Right renal pelvis (tissue), 4 donors: Measurements from ENCODE around the gene CLEC19A. TPM values are rescaled to one million over a fixed set of nuclear protein-coding genes. Genes with fewer than 3 reads are reported as not detected.

Experiments used
- DNase-seq, 4 donors: peaks; one replicate each; pipeline ENCODE4 v3.0.0-alpha.2; 2013; ENCODE audit warnings: low read depth in 4 of 4, low spot score in 3 of 4, missing footprints in 1 of 4
- polyA plus RNA-seq, 4 donors: library from polyadenylated mRNA; unstranded; fragments of 120-200 nt; gene quantifications; one replicate each; pipeline ENCODE4 v1.2.1, GENCODE V29; 2013; ENCODE audit not compliant: insufficient read length in 4 of 4

The CLEC19A gene
- polyA plus RNA-seq, 4 donors, result 0.04 TPM; not detected in 3

- DNase-seq, result no peak
Observed at GRCh38 chr16:19283637-19284036, 1.9 kb upstream of the CLEC19A start.

- no peak for DNase-seq
Observed at GRCh38 chr16:19284207-19284606, 1.3 kb upstream of the CLEC19A start.

- no peak for DNase-seq
Observed at GRCh38 chr16:19286827-19287226, 1.3 kb downstream of the CLEC19A start.

GRCh38 chr16:19287241-19287640 is 1.7 kb downstream of the CLEC19A start:
- no peak for DNase-seq

DNA sequence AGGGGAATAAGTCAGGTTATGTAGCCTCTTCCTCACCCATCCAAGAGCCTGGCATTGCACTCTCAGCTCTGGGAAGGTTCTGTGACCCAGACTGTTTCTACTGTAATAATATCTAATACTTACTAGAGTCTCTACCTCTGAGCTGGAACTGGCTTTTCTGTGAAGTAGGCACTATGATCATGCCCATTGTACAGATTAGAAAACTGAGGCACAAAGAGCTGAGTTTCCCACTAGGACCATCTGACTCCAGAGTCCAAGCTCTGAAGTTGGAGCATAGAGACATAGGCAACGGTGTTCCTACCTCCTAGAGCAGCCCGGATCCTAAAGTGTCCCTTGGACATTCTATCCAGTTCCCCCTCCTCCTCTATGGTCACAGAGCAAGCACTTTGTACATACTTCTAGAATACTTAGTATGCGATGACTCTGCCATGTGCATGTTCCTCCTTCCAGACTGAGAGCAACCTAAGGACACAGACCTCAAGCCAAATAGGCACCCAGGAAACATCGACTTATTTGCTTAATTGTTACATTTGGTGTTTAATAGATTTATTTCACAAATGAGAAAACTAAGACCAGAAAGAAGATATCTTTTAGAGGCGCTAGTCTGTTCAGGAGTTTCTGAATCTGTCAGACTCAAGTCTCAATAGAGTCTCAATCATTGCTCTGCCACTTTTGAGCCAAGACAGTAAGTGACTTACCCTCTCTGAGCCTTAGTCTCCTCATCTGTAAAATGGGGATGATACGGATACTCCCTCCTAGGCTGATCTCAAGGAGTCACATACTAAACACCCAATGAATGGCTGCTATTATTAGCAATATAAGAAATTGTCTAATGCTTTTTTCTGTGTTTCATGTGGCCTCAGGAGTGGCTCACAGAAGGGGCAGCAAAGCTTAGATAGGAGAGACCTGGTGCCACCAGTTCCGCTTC is 3.6 kb downstream of the CLEC19A start:
- DNase-seq, result no peak

DNA sequence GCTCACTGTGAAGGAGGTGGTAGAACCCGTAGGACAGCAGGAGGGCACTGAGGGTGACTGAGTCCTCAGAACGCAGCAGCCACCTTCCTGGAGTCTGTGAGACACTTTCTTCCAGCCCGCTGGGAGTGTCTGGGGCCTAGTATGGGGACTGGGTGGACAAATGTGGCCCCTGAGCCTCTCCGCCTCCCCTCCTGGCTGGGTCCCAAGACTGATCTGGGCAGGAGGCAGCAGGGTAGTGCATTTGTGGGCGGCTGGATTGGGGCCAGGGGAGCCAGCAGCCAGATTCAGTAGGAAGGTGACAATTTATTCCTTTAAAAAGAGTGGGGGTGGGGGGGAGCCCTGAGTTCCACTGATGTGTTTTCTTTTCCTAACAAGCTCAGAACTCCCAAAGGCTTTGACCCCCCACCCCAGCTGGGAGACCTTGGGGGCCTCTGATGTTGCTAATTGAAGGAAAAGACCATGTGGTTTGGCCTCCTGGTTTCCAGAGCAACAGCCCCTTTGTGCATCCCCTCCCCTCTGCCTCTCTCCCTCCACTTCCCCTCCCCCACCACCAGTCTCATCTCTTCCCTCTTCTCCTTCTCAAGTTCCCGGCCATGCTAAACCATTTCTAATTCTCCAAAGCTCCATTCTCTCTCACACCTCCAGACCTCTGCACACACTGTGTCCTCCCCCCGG is 4.4 kb downstream of the CLEC19A start:
- no peak for DNase-seq

DNA sequence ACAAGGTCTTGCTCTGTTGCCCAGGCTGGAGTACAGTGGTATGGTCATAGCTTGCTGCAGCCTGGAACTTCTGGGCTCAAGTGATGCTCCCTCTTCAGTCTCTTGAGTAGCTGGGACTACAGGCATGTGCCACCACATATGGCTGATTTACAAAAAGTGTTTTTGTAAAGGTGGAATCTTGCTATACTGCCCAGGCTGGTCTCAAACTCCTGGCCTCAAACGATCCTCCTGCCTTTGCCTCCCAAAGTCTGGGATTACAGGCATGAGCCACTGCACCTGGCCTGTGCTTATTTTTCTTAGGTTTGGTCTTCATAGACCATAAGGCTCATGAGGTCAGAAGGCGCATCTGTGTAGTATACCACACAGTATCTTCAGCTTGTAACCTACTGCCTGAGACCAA is 5.3 kb downstream of the CLEC19A start:
- no peak for DNase-seq

- DNase-seq, result peak in 1 of 4 donors; percentile 5
Observed at GRCh38 chr16:19291475-19291874, 5.9 kb downstream of the CLEC19A start.

DNA sequence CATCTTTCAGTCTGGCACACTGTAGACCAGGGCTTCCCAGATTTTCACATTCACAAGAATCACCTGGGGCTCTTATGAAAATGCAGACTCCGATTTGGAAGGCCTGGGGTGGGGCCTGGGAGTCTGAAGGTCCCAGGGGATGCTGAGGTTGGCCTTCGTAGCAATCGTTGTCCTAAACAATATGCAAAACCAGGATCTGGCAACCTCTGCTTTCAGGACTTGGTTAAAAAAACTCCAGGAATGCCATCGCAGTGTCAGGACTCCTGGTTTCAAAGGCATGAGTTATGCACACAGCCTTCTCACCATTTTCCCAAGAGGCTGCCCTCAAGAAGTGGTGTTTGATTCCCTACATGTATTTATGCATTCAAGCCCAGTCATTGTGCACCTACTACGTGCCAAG is 6.7 kb downstream of the CLEC19A start:
- DNase-seq, result no peak

DNA sequence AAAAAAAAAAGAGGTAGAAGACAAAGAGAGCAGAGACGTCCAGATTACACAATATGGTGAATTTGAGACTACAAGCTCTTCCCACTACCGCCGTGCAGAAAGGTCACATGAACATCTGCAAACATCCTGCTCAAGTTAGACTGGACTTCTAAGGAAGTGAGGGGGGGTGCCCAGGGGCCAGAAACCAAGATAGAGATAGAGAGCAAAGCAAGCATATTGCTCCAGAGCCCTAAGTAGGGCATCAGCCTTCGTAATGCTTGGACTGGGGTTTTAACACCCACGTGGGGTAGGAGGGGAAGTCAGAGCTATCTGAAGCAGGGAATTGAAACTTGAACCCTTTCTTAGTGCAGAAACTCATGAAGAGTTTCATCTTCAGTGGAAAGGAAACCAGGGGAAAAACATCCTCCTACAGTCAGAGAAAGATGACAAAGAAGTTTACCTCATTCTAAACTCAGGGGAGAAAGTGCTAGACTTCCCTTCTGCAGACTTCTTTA is 8.7 kb downstream of the CLEC19A start:
- peak in 1 of 4 donors; percentile 7 for DNase-seq

GRCh38 chr16:19295393-19295792 is 9.9 kb downstream of the CLEC19A start:
- no peak for DNase-seq

DNA sequence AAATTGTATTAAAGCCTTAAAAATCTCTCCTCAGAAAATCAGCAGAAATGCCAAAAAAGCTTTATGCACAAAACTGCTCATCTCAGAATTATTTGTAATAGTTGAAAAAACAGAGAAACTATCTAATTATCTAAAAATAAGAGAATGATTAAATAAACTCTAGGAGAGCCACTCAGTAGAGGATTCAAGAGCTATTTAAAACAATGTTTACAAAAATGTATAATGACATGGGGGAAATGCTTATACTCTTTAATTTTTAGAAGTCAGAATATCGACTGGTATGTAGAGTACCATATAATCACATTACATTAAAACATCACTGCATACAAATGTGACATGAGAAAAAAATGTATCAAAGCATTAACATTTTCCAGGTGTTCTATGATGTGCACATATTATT is 11.9 kb downstream of the CLEC19A start:
- no peak for DNase-seq

DNA sequence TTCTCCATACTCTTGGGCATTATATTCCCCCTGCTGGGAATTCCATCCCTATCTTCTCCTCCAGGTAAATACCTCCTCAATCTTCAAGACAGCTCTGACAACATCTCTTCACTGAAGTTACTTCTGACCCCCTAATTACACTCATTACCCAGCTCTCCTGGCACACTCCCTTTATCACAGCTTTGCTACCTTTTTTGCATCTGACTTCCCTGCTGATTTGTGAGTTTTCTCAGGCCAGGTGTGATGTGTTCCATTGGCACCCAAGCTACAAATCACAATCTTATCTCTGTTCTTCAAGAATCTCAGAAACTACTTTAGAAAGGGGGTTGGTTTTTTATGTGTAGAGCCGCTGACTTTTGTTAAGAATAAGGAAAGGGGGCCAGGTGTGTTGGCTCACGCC is 14.0 kb downstream of the CLEC19A start:
- DNase-seq, result no peak

DNA sequence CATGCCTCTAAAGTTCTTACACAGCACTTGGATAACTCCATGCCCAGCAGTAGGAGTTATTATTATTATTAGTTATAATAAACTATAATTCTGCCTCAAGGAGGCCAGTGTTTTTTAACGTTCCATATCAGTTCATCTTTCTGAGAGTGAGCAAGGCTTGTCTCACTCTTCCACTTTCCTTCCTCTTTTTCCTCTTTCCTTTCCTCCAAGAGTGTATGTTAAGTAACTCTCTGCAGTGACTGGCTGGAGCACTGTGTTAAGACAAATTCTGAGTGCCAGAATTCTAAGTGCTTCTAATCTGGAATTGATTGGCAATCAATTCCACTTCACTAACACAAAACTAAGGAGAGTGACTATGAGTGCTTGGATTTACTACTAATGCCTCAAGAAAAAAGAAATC is 16.4 kb downstream of the CLEC19A start:
- no peak for DNase-seq

DNA sequence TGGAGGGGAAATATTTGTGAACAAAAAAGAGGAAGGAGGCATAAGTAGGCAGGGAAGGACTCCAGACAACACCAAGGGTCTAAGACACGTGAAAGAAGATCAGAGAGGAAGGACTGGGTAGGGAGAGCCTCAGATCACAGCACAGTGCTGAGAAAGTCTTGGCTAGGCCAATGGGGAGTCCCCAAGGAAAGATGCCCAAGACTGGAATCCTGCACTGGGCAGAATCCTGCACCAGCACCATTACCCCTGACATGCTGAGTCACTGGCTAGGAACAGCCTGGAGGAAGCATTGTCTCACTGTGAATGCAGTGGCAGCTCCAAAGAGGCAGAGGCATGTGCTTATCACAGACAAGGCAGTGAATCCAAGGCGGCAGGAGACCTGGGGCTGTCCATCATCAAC is 19.2 kb downstream of the CLEC19A start:
- no peak for DNase-seq

GRCh38 chr16:19305443-19305842 is 19.9 kb downstream of the CLEC19A start:
- DNase-seq, result no peak

DNA sequence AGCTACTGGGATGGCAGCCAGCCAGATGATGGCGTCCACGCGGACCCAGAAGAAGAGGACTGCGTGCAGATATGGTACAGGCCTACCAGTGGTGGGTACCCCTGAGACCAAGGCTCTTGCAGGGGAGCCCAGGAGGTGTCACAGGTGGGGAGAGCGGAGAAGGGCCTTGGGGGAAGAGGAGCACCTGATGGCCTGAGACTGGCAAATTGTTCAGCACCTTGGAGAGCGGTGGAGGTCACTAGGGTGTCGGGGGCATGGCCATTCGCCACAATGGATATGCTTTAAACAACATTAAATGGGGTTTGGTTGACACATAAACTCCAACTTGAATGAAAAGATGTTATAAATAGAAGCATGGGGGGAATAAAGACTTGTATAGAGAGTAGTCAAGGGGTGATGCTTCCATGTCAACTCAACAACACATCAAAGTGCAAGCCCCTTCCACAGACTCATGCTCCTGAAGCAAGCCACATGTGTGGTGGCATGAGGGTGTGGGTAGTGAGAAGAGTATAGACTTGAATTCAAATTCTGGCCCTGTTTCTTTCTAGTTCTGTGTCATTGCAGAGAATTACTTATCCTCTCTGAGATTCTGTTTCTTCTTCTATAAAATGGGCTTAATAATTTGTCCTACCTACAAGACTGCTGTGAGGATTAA is 22.2 kb downstream of the CLEC19A start:
- DNase-seq, result peak in 1 of 4 donors; percentile 17

DNA sequence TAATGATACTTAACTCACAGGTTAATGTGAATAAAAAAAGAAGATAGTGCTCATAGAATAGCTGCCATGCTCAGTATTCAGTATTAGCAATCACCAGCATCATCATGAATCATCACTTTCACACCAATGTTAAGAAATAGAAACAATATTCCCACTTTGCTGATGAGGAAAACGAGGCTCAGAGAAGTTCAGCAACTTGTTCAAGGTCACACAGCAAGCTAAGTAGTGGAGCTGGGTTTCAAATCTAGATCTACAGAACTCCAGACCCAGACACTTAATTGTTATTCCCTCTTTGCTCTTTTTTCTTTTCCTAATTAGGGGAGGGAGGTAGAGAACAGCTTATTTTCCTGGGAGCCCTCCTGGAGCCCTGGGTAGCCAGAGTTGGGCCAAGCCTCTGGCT is 22.9 kb downstream of the CLEC19A start:
- no peak for DNase-seq

GRCh38 chr16:19309178-19309577 is 23.6 kb downstream of the CLEC19A start:
- DNase-seq, result no peak

DNA sequence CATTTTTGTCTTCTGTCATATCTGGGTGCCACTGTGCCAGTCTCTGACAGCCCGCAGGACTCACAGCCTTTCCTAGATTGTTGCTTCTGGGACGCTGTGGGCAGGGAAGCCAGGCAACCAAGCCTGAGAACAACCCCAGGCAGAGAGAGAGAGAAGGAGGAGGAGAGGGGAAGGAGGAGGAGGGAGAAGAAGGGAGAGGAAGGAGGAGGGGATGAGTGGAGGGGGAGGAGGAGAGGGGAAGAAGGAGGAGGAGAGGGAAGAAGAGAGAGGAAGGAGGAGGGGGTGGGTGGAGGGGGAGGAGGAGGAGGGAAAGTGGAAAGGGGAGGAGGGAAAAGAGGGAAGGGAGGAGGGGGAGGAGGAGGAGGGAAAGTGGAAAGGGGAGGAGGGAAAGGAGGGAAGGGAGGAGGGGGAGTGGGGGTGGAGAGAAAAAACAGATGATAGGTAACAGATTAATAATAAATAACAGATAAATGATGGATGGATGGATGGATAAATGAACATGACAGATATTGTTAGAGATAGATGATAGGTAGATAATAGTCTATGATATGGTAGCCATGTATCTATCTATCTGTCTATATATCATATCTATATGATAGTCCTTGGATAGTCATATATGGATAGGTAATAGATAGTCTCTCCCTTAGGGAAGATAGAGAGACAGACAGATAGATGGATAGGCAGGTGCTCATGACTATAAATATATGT is 29.3 kb downstream of the CLEC19A start:
- DNase-seq, result no peak
